HEK293 (cell line): Measurements from ENCODE around the gene CHSY1.
A peak's percentile ranks its signal among the peaks of the same experiment; 100 is the strongest.

Source experiments
- TCF7L2 ChIP-seq: IDR thresholded peaks from 2 replicates; pipeline ENCODE4 v1.6.1; 2011; ENCODE audit warnings: low read depth, mild to moderate bottlenecking, inconsistent platforms, low read length, moderate library complexity, borderline replicate concordance
- ZBTB11 ChIP-seq: fragments of 450-650 bp; formaldehyde crosslinking; conservative IDR thresholded peaks from 2 replicates; pipeline ENCODE4 v1.5.1; 2016; ENCODE audit warnings: low read depth, missing biosample characterization, missing genetic modification characterization
- ZBTB6 ChIP-seq: fragments of 450-650 bp; formaldehyde crosslinking; IDR thresholded peaks from 2 replicates; pipeline ENCODE4 v1.5.1; 2017; ENCODE audit warnings: missing biosample characterization, missing genetic modification characterization
- ZIC2 ChIP-seq: fragments of 450-650 bp; formaldehyde crosslinking; IDR thresholded peaks from 2 replicates; pipeline ENCODE4 v1.5.1; 2016; ENCODE audit warnings: missing biosample characterization, missing genetic modification characterization
- ZNF19 ChIP-seq: fragments of 450-650 bp; formaldehyde crosslinking; IDR thresholded peaks from 2 replicates; pipeline ENCODE4; 2016; ENCODE audit warnings: missing biosample characterization, missing genetic modification characterization, low read depth
- ZNF202 ChIP-seq: fragments of 450-650 bp; formaldehyde crosslinking; IDR thresholded peaks from 2 replicates; pipeline ENCODE4 v1.5.1; 2016; ENCODE audit warnings: missing biosample characterization, missing genetic modification characterization, borderline replicate concordance
- ZNF223 ChIP-seq: fragments of 450-650 bp; formaldehyde crosslinking; IDR thresholded peaks from 2 replicates; pipeline ENCODE4 v1.5.1; 2016; ENCODE audit warnings: missing biosample characterization, missing genetic modification characterization
- ZNF292 ChIP-seq: fragments of 450-650 bp; formaldehyde crosslinking; IDR thresholded peaks from 2 replicates; pipeline ENCODE4 v1.5.1; 2016; ENCODE audit warnings: low read depth, missing biosample characterization, missing genetic modification characterization, borderline replicate concordance
- ZNF391 ChIP-seq: fragments of 450-650 bp; formaldehyde crosslinking; IDR thresholded peaks from 2 replicates; pipeline ENCODE4 v1.5.1; 2016; ENCODE audit warnings: low read depth, missing biosample characterization, missing genetic modification characterization, borderline replicate concordance
- ZNF513 ChIP-seq: fragments of 450-650 bp; IDR thresholded peaks from 2 replicates; pipeline ENCODE4 v1.5.1; 2018; ENCODE audit warnings: missing biosample characterization, missing genetic modification characterization
- ZNF548 ChIP-seq: fragments of 450-650 bp; formaldehyde crosslinking; IDR thresholded peaks from 2 replicates; pipeline ENCODE4 v1.5.1; 2016; ENCODE audit warnings: missing biosample characterization, missing genetic modification characterization
- ZNF629 ChIP-seq: fragments of 450-650 bp; formaldehyde crosslinking; IDR thresholded peaks from 2 replicates; pipeline ENCODE4 v1.5.1; 2017; ENCODE audit warnings: missing biosample characterization, missing genetic modification characterization
- ZNF645 ChIP-seq: fragments of 450-650 bp; formaldehyde crosslinking; IDR thresholded peaks from 2 replicates; pipeline ENCODE4; 2016; ENCODE audit warnings: missing biosample characterization, missing genetic modification characterization
- ZNF785 ChIP-seq: fragments of 450-650 bp; formaldehyde crosslinking; IDR thresholded peaks from 2 replicates; pipeline ENCODE4 v1.5.1; 2016; ENCODE audit warnings: missing biosample characterization, missing genetic modification characterization
- TF ChIP-seq, protein P1 (sequence below): fragments of 450-650 bp; formaldehyde crosslinking; IDR thresholded peaks from 2 replicates; pipeline ENCODE4 v1.5.1; 2016; ENCODE audit warnings: missing biosample characterization, missing genetic modification characterization
- TF ChIP-seq, protein P2 (sequence below): fragments of 450-650 bp; formaldehyde crosslinking; IDR thresholded peaks from 2 replicates; pipeline ENCODE4 v1.5.1; 2016; ENCODE audit warnings: missing biosample characterization, missing genetic modification characterization
- TF ChIP-seq, protein P3 (sequence below): fragments of 450-650 bp; IDR thresholded peaks from 2 replicates; pipeline ENCODE4 v1.5.1; 2018; ENCODE audit warnings: missing biosample characterization, mild to moderate bottlenecking, missing genetic modification characterization

CHSY1 gene

DNA sequence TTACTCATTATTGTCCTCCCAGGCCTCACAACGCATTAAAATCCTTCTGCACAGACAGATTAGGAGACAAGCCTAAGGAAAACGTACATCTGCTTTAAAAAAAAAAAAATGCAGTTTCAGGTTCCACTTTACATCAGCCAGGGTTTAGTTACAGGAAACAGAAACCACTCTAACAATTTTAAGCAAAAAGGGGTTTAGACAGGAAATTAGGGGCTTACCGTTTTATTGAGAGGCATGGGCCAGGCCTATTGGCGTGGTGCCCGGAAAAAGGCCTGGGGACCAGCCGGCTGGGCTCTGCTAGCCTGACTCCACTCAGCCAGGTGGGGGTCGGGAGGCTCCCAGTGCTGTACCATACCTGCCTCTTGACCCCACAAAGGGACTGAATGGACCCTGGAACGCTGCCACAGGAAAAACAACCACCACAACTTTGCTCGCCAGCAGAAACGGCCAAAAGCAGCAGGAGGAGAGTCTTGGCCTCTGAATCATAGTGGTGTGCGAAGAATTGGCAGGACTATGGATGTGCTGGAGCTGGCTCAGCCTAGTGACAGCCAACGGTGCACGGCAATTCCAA is 124.3 kb downstream of the CHSY1 start (continued):
- TF ChIP-seq, protein P1, sequence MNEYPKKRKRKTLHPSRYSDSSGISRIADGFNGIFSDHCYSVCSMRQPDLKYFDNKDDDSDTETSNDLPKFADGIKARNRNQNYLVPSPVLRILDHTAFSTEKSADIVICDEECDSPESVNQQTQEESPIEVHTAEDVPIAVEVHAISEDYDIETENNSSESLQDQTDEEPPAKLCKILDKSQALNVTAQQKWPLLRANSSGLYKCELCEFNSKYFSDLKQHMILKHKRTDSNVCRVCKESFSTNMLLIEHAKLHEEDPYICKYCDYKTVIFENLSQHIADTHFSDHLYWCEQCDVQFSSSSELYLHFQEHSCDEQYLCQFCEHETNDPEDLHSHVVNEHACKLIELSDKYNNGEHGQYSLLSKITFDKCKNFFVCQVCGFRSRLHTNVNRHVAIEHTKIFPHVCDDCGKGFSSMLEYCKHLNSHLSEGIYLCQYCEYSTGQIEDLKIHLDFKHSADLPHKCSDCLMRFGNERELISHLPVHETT (tag by site-specific recombination), result no peak
- TF ChIP-seq ZIC2 (tag by site-specific recombination) (peak; percentile 47; the same call in 1 of the 2 replicates), ZBTB6 (tag by site-specific recombination) (no peak), ZNF202 (tag by site-specific recombination) (no peak), ZNF223 (tag by site-specific recombination) (no peak), ZNF785 (tag by site-specific recombination) (no peak), ZNF19 (tag by site-specific recombination) (no peak), ZNF292 (no peak), ZNF548 (no peak), ZBTB11 (no peak), ZNF629 (tag by site-specific recombination) (no peak), ZNF645 (tag by site-specific recombination) (no peak), ZNF391 (tag by site-specific recombination) (no peak), TCF7L2 (no peak), ZNF513 (no peak)
- TF ChIP-seq, protein P2, sequence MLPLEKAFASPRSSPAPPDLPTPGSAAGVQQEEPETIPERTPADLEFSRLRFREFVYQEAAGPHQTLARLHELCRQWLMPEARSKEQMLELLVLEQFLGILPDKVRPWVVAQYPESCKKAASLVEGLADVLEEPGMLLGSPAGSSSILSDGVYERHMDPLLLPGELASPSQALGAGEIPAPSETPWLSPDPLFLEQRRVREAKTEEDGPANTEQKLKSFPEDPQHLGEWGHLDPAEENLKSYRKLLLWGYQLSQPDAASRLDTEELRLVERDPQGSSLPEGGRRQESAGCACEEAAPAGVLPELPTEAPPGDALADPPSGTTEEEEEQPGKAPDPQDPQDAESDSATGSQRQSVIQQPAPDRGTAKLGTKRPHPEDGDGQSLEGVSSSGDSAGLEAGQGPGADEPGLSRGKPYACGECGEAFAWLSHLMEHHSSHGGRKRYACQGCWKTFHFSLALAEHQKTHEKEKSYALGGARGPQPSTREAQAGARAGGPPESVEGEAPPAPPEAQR (tag by site-specific recombination), result no peak
- TF ChIP-seq, protein P3, sequence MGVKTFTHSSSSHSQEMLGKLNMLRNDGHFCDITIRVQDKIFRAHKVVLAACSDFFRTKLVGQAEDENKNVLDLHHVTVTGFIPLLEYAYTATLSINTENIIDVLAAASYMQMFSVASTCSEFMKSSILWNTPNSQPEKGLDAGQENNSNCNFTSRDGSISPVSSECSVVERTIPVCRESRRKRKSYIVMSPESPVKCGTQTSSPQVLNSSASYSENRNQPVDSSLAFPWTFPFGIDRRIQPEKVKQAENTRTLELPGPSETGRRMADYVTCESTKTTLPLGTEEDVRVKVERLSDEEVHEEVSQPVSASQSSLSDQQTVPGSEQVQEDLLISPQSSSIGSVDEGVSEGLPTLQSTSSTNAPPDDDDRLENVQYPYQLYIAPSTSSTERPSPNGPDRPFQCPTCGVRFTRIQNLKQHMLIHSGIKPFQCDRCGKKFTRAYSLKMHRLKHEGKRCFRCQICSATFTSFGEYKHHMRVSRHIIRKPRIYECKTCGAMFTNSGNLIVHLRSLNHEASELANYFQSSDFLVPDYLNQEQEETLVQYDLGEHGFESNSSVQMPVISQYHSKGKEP (tag by site-specific recombination), result peak; percentile 60
